Cardiac muscle cell (in vitro differentiated cells and primary cell): ENCODE results near the gene CMC4. TPM values are rescaled to one million over a fixed set of nuclear protein-coding genes. Genes with fewer than 3 reads are reported as not detected.
A peak's percentile ranks its signal among the peaks of the same experiment; 100 is the strongest.

Source experiments
- DNase-seq, 2 donors: peaks; one replicate each; pipeline versions ENCODE4 v3.0.0 to v3.0.0-alpha.2; 2010 to 2017; ENCODE audit warnings: low read depth in 1 of 2, low spot score in 1 of 2
- H3K27ac ChIP-seq: fragments of 200-600 bp; sonication (generic); 2 replicates; pipeline ENCODE4 v1.5.1; 2016
- H3K27me3 ChIP-seq: fragments of 200-600 bp; sonication (generic); 2 replicates; pipeline ENCODE4 v1.6.0; 2016; ENCODE audit warnings: control low read depth
- H3K36me3 ChIP-seq: fragments of 200-600 bp; sonication (generic); 2 replicates; pipeline ENCODE4 v1.5.1; 2016; ENCODE audit warnings: control low read depth
- H3K4me1 ChIP-seq: fragments of 200-600 bp; sonication (generic); 2 replicates; pipeline ENCODE4 v1.8.1; 2017; ENCODE audit warnings: low read depth, mild to moderate bottlenecking, mixed run types
- H3K4me3 ChIP-seq: fragments of 200-600 bp; sonication (generic); 2 replicates; pipeline ENCODE4 v1.5.1; 2016; ENCODE audit warnings: mild to moderate bottlenecking
- H3K9me3 ChIP-seq: fragments of 200-600 bp; sonication (generic); 2 replicates; pipeline ENCODE4 v1.5.1; 2017; ENCODE audit warnings: low read depth, mild to moderate bottlenecking, control low read depth
- CTCF ChIP-seq: IDR thresholded peaks from 2 replicates; pipeline ENCODE4 v1.5.1; 2012; ENCODE audit warnings: low read depth, mild to moderate bottlenecking, low read length
- polyA plus RNA-seq: library from polyadenylated mRNA; unstranded; fragments of >200 nt; fragmentation: Nextera tagmentation; extraction: Ambion mirVana; gene quantifications from 2 replicates; pipeline ENCODE4 v1.2.1, GENCODE V29; 2016
- total RNA-seq: library from RNA; depleted of rRNA; stranded (reverse); fragments of >200 nt; gene quantifications from 2 replicates; pipeline ENCODE4 v1.2.3, GENCODE V29; 2016

CMC4 gene
- total and polyA plus RNA-seq, 2 experiments from 2014 or later = 23.3 to 32.0 TPM

GRCh38 chrX:155070663-155070974, 317 bp downstream of the CMC4 start:
- H3K4me1 ChIP-seq = no peaks in the 10 kb centered on the region
- no peaks in the 10 kb centered on the region for H3K36me3 ChIP-seq
- H3K27me3 ChIP-seq = no peaks in the 10 kb centered on the region
- H3K27ac ChIP-seq = peak overlapping the region; percentile 63
- no peaks in the 10 kb centered on the region for H3K9me3 ChIP-seq
- TF ChIP-seq CTCF = no peak
- peak overlapping the region; percentile 37 for H3K4me3 ChIP-seq
- DNase-seq = no peak

- H3K27ac ChIP-seq = no peak overlapping the region
- no peaks in the 10 kb centered on the region for H3K36me3 ChIP-seq
- DNase-seq = no peak
Observed at GRCh38 chrX:155070038-155070437, 898 bp downstream of the CMC4 start.

GRCh38 chrX:155069414-155069813, 1.5 kb downstream of the CMC4 start:
- Histone ChIP-seq H3K4me3 (peak overlapping the region; percentile 37), H3K27ac (no peak overlapping the region), H3K27me3 (no peaks in the 10 kb centered on the region), H3K4me1 (no peaks in the 10 kb centered on the region), H3K36me3 (no peaks in the 10 kb centered on the region), H3K9me3 (no peaks in the 10 kb centered on the region)
- DNase-seq = no peak
- TF ChIP-seq CTCF = no peak

More at GRCh38 chrX:155070038-155070437, 898 bp downstream of the CMC4 start:
- peak overlapping the region; percentile 37 for H3K4me3 ChIP-seq
- no peaks in the 10 kb centered on the region for H3K9me3 ChIP-seq
- no peaks in the 10 kb centered on the region for H3K4me1 ChIP-seq
- TF ChIP-seq CTCF = no peak
- H3K27me3 ChIP-seq = no peaks in the 10 kb centered on the region

- H3K4me3 ChIP-seq = no peak overlapping the region
- no peaks in the 10 kb centered on the region for H3K9me3 ChIP-seq
- DNase-seq = peak in 1 of 2 donors; percentile 35
- H3K36me3 ChIP-seq = no peaks in the 10 kb centered on the region
- no peaks in the 10 kb centered on the region for H3K4me1 ChIP-seq
- H3K27ac ChIP-seq = no peak overlapping the region
- no peak for TF ChIP-seq CTCF
- no peaks in the 10 kb centered on the region for H3K27me3 ChIP-seq
Observed at GRCh38 chrX:155068165-155068564, 2.8 kb downstream of the CMC4 start.

GRCh38 chrX:155065035-155065734, 5.8 kb downstream of the CMC4 start:
- H3K27ac ChIP-seq = no peak overlapping the region
- no peaks in the 10 kb centered on the region for H3K9me3 ChIP-seq
- H3K4me3 ChIP-seq = no peak overlapping the region
- H3K27me3 ChIP-seq = no peaks in the 10 kb centered on the region
- DNase-seq = peak in 1 of 2 donors; percentile 72
- peaks cover under 1% of the 10 kb centered on the region for H3K36me3 ChIP-seq
- H3K4me1 ChIP-seq = no peaks in the 10 kb centered on the region
- TF ChIP-seq CTCF = no peak
